T-helper 22 cell (primary cell): ENCODE measurements around the gene STRBP.
"Not testable (repeated sequence)": the region's sequence is repeated elsewhere in the genome, so short reads cannot be mapped to it uniquely, and the experiment has no call there.

Experiments used
- DNase-seq: peaks from one replicate; pipeline ENCODE4 v3.0.0-alpha.2; 2020; ENCODE audit warnings: low read depth

STRBP gene

GRCh38 chr9:123187131-123187530 is 81.3 kb downstream of the STRBP start:
- no peak for DNase-seq

- DNase-seq, result not testable (repeated sequence)
These were observed 82.4 kb downstream of the STRBP start for GRCh38 chr9:123186029-123186428.

- no peak for DNase-seq
These were observed 91.4 kb downstream of the STRBP start for GRCh38 chr9:123176949-123177348.

- no peak for DNase-seq
These were observed 92.3 kb downstream of the STRBP start for GRCh38 chr9:123175854-123176629.

GRCh38 chr9:123174887-123175518 is 93.4 kb downstream of the STRBP start:
- DNase-seq, result no peak

GRCh38 chr9:123174079-123174478 is 94.3 kb downstream of the STRBP start:
- DNase-seq, result no peak

- DNase-seq, result no peak
These were observed 98.5 kb downstream of the STRBP start for GRCh38 chr9:123169926-123170325.

GRCh38 chr9:123168586-123168985 is 99.8 kb downstream of the STRBP start:
- DNase-seq, result no peak

- no peak for DNase-seq
These were observed 100.9 kb downstream of the STRBP start for GRCh38 chr9:123167474-123167873.

- no peak for DNase-seq
These were observed 102.6 kb downstream of the STRBP start for GRCh38 chr9:123165813-123166212.

GRCh38 chr9:123164285-123164684 is 104.1 kb downstream of the STRBP start:
- DNase-seq, result no peak

- no peak for DNase-seq
These were observed 105.5 kb downstream of the STRBP start for GRCh38 chr9:123162791-123163345.

- no peak for DNase-seq
These were observed 106.0 kb downstream of the STRBP start for GRCh38 chr9:123162360-123162759.

- DNase-seq, result no peak
These were observed 111.2 kb downstream of the STRBP start for GRCh38 chr9:123157221-123157620.

GRCh38 chr9:123150708-123151503 is 117.5 kb downstream of the STRBP start:
- DNase-seq, result no peak

GRCh38 chr9:123149067-123149466 is 119.3 kb downstream of the STRBP start:
- no peak for DNase-seq

- no peak for DNase-seq
These were observed 130.2 kb downstream of the STRBP start for GRCh38 chr9:123138163-123138562.

GRCh38 chr9:123135430-123135829 is 133.0 kb downstream of the STRBP start:
- no peak for DNase-seq

- no peak for DNase-seq
These were observed 135.7 kb downstream of the STRBP start for GRCh38 chr9:123132696-123133095.

- DNase-seq, result no peak
These were observed 136.4 kb downstream of the STRBP start for GRCh38 chr9:123131993-123132392.

GRCh38 chr9:123131258-123131657 is 137.1 kb downstream of the STRBP start:
- no peak for DNase-seq

- DNase-seq, result no peak
These were observed 139.0 kb downstream of the STRBP start for GRCh38 chr9:123129423-123129822.

- DNase-seq, result no peak
These were observed 139.8 kb downstream of the STRBP start for GRCh38 chr9:123128591-123128990.
